A549 (cell line): ENCODE results near the gene G6PC2. TPM values are rescaled to one million over a fixed set of nuclear protein-coding genes. Genes with fewer than 3 reads are reported as not detected.
A peak's percentile ranks its signal among the peaks of the same experiment; 100 is the strongest.

Source experiments
- ATAC-seq, 2 experiments: fragments of 200-7000 bp in 1 of 2; fragments of >200 bp in 1 of 2; cut with Nextera tagmentation in 1 of 2; cut with Tn5 transposase in 1 of 2; 3 replicates each; pipeline versions ENCODE4 v1.8.0 to v1.9.1; 2018 to 2020; ENCODE audit warnings: mild to moderate bottlenecking in 1 of 2, moderate library complexity in 1 of 2
- CTCF ChIA-PET: fragments of 300-600 bp; sonication (Branson Sonifier 250); formaldehyde crosslinking; extraction: SDS; loops from one replicate; lab custom pipeline; 2021; ENCODE audit warnings: antibody characterized with exemption, inconsistent platforms; lab: Yijun Ruan, JAX
- POLR2A ChIA-PET: fragments of 350-600 bp; formaldehyde crosslinking; extraction: SDS; loops from one replicate; lab custom pipeline; 2021; ENCODE audit warnings: antibody characterized with exemption, inconsistent platforms; lab: Yijun Ruan, JAX
- DNase-seq, 2 experiments: peaks; one replicate each; pipeline versions ENCODE4 v3.0.0 to v3.0.0-alpha.2; 2011 to 2016; ENCODE audit warnings: low read depth in 1 of 2, low spot score in 1 of 2
- FAIRE-seq: peaks from 2 replicates; lab custom pipeline; 2011; peaks lifted over from hg19 to GRCh38; lab: Jason Lieb, UNC
- H3K27ac ChIP-seq, 2 experiments: fragments of >200 bp; sonication (Bioruptor Twin); formaldehyde crosslinking; 3 replicates each; pipeline ENCODE4 v1.5.1; 2016 to 2017
- H3K4me1 ChIP-seq: fragments of >200 bp; sonication (Bioruptor Twin); formaldehyde crosslinking; 3 replicates; pipeline ENCODE4 v1.6.1; 2016
- H3K4me2 ChIP-seq: fragments of >200 bp; sonication (Bioruptor Twin); formaldehyde crosslinking; 3 replicates; pipeline ENCODE4 v1.6.1; 2016
- H3K4me3 ChIP-seq: fragments of >200 bp; sonication (Bioruptor Twin); formaldehyde crosslinking; 3 replicates; pipeline ENCODE4 v1.5.1; 2016
- H3K9me3 ChIP-seq: fragments of >200 bp; sonication (Bioruptor Twin); formaldehyde crosslinking; 3 replicates; pipeline ENCODE4 v1.6.1; 2016
- ATOH8 ChIP-seq: fragments of 250-450 bp; sonication (Bioruptor Pico); IDR thresholded peaks from 2 replicates; pipeline ENCODE4 v1.5.0; 2020; ENCODE audit warnings: low read depth, mild to moderate bottlenecking, moderate library complexity
- CBX2 ChIP-seq: fragments of 200-600 bp; sonication (generic); IDR thresholded peaks from 2 replicates; pipeline ENCODE4 v1.6.1; 2016; ENCODE audit warnings: low read depth, mild to moderate bottlenecking, borderline replicate concordance
- CBX8 ChIP-seq: fragments of 200-600 bp; sonication (generic); IDR thresholded peaks from 2 replicates; pipeline ENCODE4 v1.6.1; 2016
- CHD4 ChIP-seq: fragments of 200-600 bp; sonication (generic); IDR thresholded peaks from 2 replicates; pipeline ENCODE4 v1.6.1; 2016; ENCODE audit warnings: antibody characterized with exemption, mild to moderate bottlenecking, borderline replicate concordance
- CTCF ChIP-seq: fragments of >200 bp; sonication (Bioruptor Twin); formaldehyde crosslinking; IDR thresholded peaks from 3 replicates; pipeline ENCODE4 v1.5.1; 2016
- E2F6 ChIP-seq: IDR thresholded peaks from 2 replicates; pipeline ENCODE4 v1.6.1; 2012; ENCODE audit warnings: low read depth, borderline replicate concordance
- EHMT2 ChIP-seq: fragments of 200-600 bp; sonication (generic); IDR thresholded peaks from 2 replicates; pipeline ENCODE4 v1.6.1; 2016; ENCODE audit warnings: antibody characterized with exemption, low read depth, mild to moderate bottlenecking, moderate library complexity
- ELK1 ChIP-seq: fragments of 150-350 bp; IDR thresholded peaks from 2 replicates; pipeline ENCODE4 v1.6.1; 2014; ENCODE audit warnings: low read depth, mild to moderate bottlenecking, low read length
- ESRRA ChIP-seq: fragments of 150-350 bp; IDR thresholded peaks from 2 replicates; pipeline ENCODE4 v1.6.1; 2014; ENCODE audit warnings: mild to moderate bottlenecking, low read length, borderline replicate concordance
- FOSB ChIP-seq: fragments of 250-450 bp; sonication (Bioruptor Pico); IDR thresholded peaks from 2 replicates; pipeline ENCODE4 v1.5.0; 2020; ENCODE audit warnings: mild to moderate bottlenecking, moderate library complexity
- FOXS1 ChIP-seq: fragments of 250-450 bp; sonication (Bioruptor Pico); IDR thresholded peaks from 2 replicates; pipeline ENCODE4 v1.5.0; 2020; ENCODE audit warnings: mild to moderate bottlenecking, moderate library complexity
- HOXB13 ChIP-seq: fragments of 250-450 bp; sonication (Bioruptor Pico); IDR thresholded peaks from 2 replicates; pipeline ENCODE4 v1.5.0; 2020; ENCODE audit warnings: low read depth, mild to moderate bottlenecking, moderate library complexity
- JUN ChIP-seq, 2 experiments: fragments of >200 bp; sonication (Bioruptor Twin); formaldehyde crosslinking; IDR thresholded peaks; 2 replicates in 1 of 2; 3 replicates in 1 of 2; pipeline ENCODE4 v1.6.1; 2016 to 2017
- JUNB ChIP-seq: fragments of >200 bp; sonication (Bioruptor Twin); formaldehyde crosslinking; IDR thresholded peaks from 2 replicates; pipeline ENCODE4 v1.6.1; 2016
- KDM1A ChIP-seq: fragments of 200-600 bp; sonication (generic); IDR thresholded peaks from 2 replicates; pipeline ENCODE4 v1.6.1; 2016; ENCODE audit warnings: low read depth, mild to moderate bottlenecking
- KDM5A ChIP-seq: fragments of 200-600 bp; sonication (generic); IDR thresholded peaks from 2 replicates; pipeline ENCODE4 v1.6.1; 2016; ENCODE audit warnings: antibody characterized with exemption, mild to moderate bottlenecking
- MAZ ChIP-seq: fragments of 150-350 bp; IDR thresholded peaks from 2 replicates; pipeline ENCODE4 v1.6.1; 2014; ENCODE audit warnings: antibody characterized with exemption, low read depth, low read length, borderline replicate concordance
- NPAS2 ChIP-seq: fragments of 250-450 bp; sonication (Bioruptor Pico); IDR thresholded peaks from 2 replicates; pipeline ENCODE4 v1.8.0; 2022; ENCODE audit warnings: mild to moderate bottlenecking, moderate library complexity, borderline replicate concordance
- PHF8 ChIP-seq: fragments of 200-600 bp; sonication (generic); IDR thresholded peaks from 2 replicates; pipeline ENCODE4 v1.6.1; 2016; ENCODE audit warnings: low read depth, mild to moderate bottlenecking, antibody characterized with exemption, moderate library complexity, borderline replicate concordance
- RAD21 ChIP-seq, 2 experiments: fragments of >200 bp in 1 of 2; sonication (Bioruptor Twin) in 1 of 2; formaldehyde crosslinking in 1 of 2; IDR thresholded peaks in 1 of 2; conservative IDR thresholded peaks in 1 of 2; 2 replicates in 1 of 2; 3 replicates in 1 of 2; pipeline ENCODE4 v1.6.1; 2012 to 2018; ENCODE audit warnings: inconsistent platforms in 1 of 2
- RCOR1 ChIP-seq: fragments of 150-350 bp; IDR thresholded peaks from 2 replicates; pipeline ENCODE4 v1.6.1; 2014; ENCODE audit warnings: antibody characterized with exemption, low read length, low read depth
- SMC3 ChIP-seq: fragments of >200 bp; sonication (Bioruptor Twin); formaldehyde crosslinking; IDR thresholded peaks from 3 replicates; pipeline ENCODE4 v1.6.1; 2018; ENCODE audit warnings: inconsistent platforms
- TFCP2L1 ChIP-seq: fragments of 250-450 bp; sonication (Bioruptor Pico); IDR thresholded peaks from 2 replicates; pipeline ENCODE4 v1.5.0; 2021; ENCODE audit warnings: mild to moderate bottlenecking
- TP53 ChIP-seq: fragments of 250-450 bp; sonication (Bioruptor Pico); IDR thresholded peaks from 2 replicates; pipeline ENCODE4 v1.5.0; 2021; ENCODE audit warnings: mild to moderate bottlenecking, moderate library complexity
- ZC3H11A ChIP-seq: fragments of 450-650 bp; IDR thresholded peaks from 2 replicates; pipeline ENCODE4 v1.6.1; 2014; ENCODE audit warnings: antibody characterized with exemption, mild to moderate bottlenecking
- ZNF302 ChIP-seq: fragments of 250-450 bp; sonication (Bioruptor Pico); IDR thresholded peaks from 2 replicates; pipeline ENCODE4 v1.9.0; 2021; ENCODE audit warnings: inconsistent platforms, mild to moderate bottlenecking, moderate library complexity
- WGBS: methylation state at CpG from one replicate; pipeline ENCODE4 v1.1.6; 2017; ENCODE audit errors: missing lambda C conversion rate; 5-methylcytosine and 5-hydroxymethylcytosine counted together
- polyA plus RNA-seq, 4 experiments: library from polyadenylated mRNA; depleted of rRNA in 3 of 4; stranded (reverse); fragments of >200 nt; fragmentation: RNase III in 1 of 4; extraction: RNeasy Plus Mini Kit Qiagen cat#74134 plus additional on column Dnase treatment in 1 of 4; gene quantifications; 2 replicates in 3 of 4; 3 replicates in 1 of 4; pipeline ENCODE4 v1.2.3, GENCODE V29; 2011 to 2017

The G6PC2 gene
- polyA plus RNA-seq, 2 of the 4 experiments (the other 2 are of a cell fraction) = not detected

GRCh38 chr2:168945508-168945907 is 44.4 kb downstream of the G6PC2 start:
- no peak overlapping the region for H3K4me2 ChIP-seq
- FAIRE-seq = no peak
- no peak overlapping the region for H3K27ac ChIP-seq
- ChIA-PET POLR2A (no interaction called here), CTCF (no interaction called here)
- TF ChIP-seq JUN (IDR thresholded peaks at IDR 0.05) (no peak), CBX2 (no peak), SMC3 (no peak), TFCP2L1 (CRISPR knock-in tag) (no peak)
- ATAC-seq = no peak
- WGBS = 35% methylated on average over 4 of the region's 4 CpGs
- no peaks in the 10 kb centered on the region for H3K9me3 ChIP-seq
- H3K4me3 ChIP-seq = no peak overlapping the region
- no peak for DNase-seq
- H3K4me1 ChIP-seq = no peaks in the 10 kb centered on the region

GRCh38 chr2:168948621-168949212 is 47.6 kb downstream of the G6PC2 start:
- DNase-seq = peak; percentile 5 to 32
- TF ChIP-seq KDM5A (no peak), FOXS1 (no peak), ZC3H11A (no peak), ATOH8 (CRISPR knock-in tag) (no peak), CHD4 (no peak), TFCP2L1 (CRISPR knock-in tag) (no peak), E2F6 (no peak), SMC3 (peak; percentile 30; the same call in 1 of the 3 replicates), RAD21 (conservative IDR thresholded peaks at IDR 0.05 in 1 of 2, IDR thresholded peaks at IDR 0.05 in 1 of 2) (peak; percentile 31 to 43; a peak in 3 of 5 replicates), EHMT2 (no peak), CTCF (peak; percentile 56), KDM1A (no peak), JUNB (no peak), NPAS2 (no peak), MAZ (no peak), HOXB13 (CRISPR knock-in tag) (no peak), RCOR1 (no peak), ZNF302 (CRISPR knock-in tag) (no peak), ELK1 (no peak), ESRRA (no peak), CBX8 (no peak), FOSB (CRISPR knock-in tag) (no peak), PHF8 (no peak), TP53 (CRISPR knock-in tag) (no peak)
- no peak for FAIRE-seq
- peak in 1 of 2 experiments; percentile 87; a peak in 3 of 6 replicates for ATAC-seq
- ChIA-PET CTCF (interaction anchor here (0.6 to 4.1 kb wide), 6 partner anchors 9 to 191 kb away, joined by 3 to 14 read pairs (median 5); no protein-coding TSS in a partner anchor), POLR2A (no interaction called here)
- 20% methylated on average over 6 of the region's 6 CpGs for WGBS
- no peaks in the 10 kb centered on the region for H3K9me3 ChIP-seq
- H3K4me1 ChIP-seq = no peaks in the 10 kb centered on the region
- no peak overlapping the region for H3K4me2 ChIP-seq
- H3K4me3 ChIP-seq = no peak overlapping the region
- H3K27ac ChIP-seq = no peak overlapping the region
